Fibroblast of skin of right biceps (primary cell): ENCODE data around the gene PTPRF.
"Not testable (repeated sequence)": the region's sequence is repeated elsewhere in the genome, so short reads cannot be mapped to it uniquely, and the experiment has no call there.

Experiments
- DNase-seq: peaks from one replicate; pipeline ENCODE4 v3.0.0-alpha.2; 2013

The PTPRF gene

GRCh38 chr1:43638381-43638780, 107.7 kb downstream of the PTPRF start:
- not testable (repeated sequence) for DNase-seq

- DNase-seq: no peak
Observed at GRCh38 chr1:43639976-43640794, 109.5 kb downstream of the PTPRF start.

DNA sequence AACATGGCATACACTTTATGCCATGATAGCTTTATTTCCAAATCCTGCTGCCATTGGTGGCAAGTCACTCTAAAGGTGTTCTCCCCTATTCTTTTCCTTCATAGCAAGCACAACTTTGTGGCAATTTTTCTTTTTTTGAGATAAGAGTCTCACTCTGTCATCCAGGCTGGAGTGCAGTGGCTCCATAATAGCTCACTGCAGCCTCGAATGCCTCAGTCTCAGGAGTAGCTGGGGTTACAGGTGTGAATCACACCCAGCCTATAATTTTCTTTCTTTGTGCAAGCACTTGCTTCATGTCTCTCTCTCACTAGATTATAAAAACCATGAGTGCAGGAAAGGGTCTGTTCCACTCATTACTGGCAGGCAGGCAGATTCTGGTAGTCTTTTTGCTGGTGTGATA, 113.9 kb downstream of the PTPRF start:
- no peak for DNase-seq

DNA sequence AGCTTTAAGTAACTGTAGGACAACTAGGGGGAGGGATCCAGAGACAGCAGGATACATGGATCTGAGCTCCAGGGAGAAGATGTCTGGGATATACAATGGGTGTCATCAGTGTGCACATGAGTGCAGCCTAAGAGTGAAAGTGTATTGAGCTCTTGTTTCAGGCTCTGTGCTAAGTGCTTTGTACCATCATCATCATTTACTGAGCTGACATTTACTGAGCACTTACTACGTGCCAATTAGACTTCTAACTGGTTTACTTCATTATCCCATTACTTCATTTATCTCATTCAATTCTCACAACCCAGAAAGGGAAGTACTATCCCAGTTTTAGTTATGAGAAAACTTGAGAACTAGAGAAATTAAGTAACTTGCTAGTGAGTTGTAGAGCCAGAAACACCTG, 114.8 kb downstream of the PTPRF start:
- no peak for DNase-seq

GRCh38 chr1:43647331-43647730, 116.6 kb downstream of the PTPRF start:
- not testable (repeated sequence) for DNase-seq

DNA sequence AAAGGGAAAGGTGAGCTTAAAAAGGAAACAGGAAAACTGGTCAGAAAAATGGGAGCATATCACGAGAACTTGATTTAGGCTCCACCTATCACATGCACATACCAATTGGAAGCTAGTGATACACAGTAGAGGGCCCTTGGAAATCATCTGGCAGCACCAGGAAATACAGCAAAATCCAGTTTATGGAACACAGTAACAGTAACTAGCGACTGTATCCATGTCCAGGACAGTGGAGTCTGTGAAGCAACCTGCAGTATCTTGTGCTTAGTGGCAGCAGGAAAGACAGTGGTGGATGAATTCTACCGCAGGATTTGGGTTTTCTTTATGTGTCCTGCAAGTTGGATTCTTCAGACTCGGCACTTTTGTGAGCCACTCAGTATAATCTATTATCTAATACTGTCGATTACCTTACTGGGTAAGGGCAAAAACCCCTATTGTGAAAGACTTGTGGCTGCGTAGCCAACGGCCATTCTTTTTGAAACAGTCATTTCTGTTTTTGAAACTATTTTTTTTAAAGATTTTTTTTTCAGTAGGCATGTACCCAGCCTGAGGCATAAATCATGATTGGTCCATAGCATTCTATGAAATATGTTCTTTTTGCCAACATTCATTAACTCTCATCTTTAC, 117.7 kb downstream of the PTPRF start:
- DNase-seq: no peak

- DNase-seq: no peak
Observed at GRCh38 chr1:43648876-43649477, 118.3 kb downstream of the PTPRF start.

DNA sequence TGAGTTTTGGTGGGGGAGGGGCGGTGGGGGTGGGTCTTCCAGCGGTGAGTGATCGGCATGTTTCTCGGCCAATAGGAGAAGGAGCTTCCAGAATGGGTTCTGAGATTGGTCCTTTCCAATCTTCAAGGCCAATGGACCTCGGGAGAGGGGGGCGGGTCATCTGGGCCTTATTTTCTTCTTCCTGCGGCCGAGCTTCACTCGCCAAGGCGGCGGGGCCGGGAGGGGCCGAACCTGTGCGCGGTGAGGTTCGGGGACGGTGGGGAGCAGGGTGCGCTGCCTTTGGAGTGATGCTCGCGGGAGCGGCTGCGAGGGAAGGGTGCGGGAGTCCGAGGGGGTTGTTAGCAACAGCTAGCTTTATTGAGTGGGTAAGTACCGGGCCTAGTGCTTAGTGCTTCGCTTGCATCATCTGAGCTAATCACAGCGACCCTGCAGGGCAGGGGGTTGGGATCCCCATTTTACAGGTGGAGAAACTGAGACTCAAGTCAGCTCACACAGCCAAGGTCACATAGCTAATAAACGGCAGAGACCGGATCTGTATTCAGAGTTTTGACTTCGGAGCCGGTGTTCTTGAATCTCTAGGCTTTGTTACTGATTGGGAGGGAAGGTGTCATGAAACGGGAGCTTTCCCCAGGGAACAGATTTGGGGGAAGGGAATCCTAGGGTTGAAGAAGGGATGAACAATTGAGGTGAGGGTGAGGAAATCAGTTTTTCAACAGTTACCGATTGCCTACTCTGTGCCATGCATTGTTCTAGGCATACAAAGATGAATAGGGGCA, 119.8 kb downstream of the PTPRF start:
- DNase-seq: peak; percentile 99

DNA sequence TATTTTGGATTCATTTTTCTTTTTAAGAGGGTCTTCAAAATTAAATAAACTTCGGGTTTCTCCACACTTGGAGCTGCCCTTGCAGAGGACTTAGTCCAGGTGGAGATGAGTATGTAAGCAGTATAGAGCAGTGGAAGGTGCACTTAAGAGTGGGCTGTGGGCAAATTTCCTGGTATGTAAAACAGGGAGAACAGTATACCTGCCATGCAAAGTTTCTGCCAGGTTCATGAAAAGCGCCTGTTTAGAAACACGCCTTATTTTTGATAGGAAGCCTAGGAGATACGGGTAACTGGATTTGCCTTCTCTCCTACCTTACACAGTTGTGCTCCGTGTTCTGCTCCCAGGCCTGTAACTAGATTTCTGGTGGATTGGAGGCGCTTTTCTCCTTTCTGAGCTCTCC, 120.5 kb downstream of the PTPRF start:
- DNase-seq: no peak

DNA sequence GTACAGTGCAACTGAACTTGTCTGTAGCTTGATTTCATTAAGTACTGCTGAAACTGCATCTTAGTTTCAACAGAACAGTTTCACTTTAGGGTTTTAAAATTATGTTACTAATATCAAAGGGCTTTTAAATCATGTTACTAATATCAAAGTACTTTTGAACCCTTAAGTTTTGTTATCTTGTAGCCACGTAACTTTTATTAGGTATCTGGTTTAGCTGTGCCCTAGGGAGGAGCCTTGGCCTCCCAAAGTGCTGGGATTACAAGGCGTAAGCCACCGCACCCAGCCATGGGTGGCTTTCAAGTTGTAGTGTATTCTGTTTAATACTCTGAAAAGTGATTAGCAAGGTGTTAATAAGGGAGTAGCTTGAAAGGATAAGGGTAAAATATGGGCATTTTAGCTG, 121.2 kb downstream of the PTPRF start:
- DNase-seq: no peak

DNA sequence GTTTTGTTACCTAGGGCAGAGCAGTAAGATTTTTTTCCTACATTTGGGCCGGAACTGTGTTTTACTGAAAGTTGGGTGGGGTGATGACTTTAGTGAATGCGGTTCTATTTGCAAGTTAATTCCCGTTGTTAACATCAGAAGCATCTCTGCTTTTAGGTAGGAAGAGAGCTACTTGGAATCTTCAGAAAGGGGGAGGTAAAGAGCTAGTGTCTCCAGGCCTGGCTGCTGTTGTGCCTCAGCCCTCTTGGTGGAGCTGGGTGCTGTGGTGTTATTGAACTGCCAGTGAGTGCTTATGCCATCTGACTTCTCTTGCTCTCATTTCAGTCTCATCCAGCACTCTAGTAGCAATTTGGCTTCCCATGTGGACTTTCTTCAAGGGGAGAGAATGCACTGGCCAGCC, 122.7 kb downstream of the PTPRF start:
- peak; percentile 29 for DNase-seq

- DNase-seq: no peak
Observed at GRCh38 chr1:43653893-43654292, 123.2 kb downstream of the PTPRF start.

- no peak for DNase-seq
Observed at GRCh38 chr1:43655953-43656352, 125.3 kb downstream of the PTPRF start.

- DNase-seq: no peak
Observed at GRCh38 chr1:43659212-43660166, 128.8 kb downstream of the PTPRF start.

DNA sequence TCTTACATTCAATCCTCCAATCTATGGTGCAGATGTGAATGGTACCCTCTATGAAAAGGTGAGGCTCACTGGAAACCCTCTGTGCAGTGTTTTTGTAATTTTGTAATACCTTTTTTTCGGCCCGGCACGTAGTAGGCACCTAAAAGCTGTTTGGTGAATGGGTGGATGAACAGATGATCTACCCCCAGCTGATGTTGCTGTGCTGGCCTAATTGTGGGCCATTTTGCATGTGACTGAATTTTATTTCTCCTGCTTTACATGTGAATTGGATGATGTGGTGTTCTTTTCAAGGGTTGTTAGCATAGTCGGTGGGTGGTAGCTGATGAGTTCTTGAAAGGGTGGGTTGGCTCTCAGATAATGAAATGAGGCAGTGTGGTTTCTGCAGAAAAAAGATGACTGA, 129.7 kb downstream of the PTPRF start:
- no peak for DNase-seq

DNA sequence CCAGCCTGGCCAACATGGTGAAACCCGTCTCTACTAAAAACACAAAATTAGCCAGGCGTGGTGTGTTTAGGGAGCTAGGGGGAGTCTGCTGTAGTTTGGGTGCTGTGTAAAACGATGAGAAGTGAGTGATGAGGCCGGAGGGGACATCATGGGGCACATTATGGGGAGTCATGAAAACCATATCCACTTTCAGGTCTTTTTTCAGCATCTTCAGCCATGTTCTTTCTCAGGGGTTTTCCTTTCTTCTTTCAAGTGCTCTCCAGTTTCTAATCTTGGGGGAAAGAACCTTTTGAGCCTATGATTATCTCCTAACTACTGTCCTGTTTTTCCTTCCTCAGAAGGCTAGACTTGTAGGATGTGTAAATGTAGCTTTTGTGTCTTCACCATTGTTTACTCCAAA, 133.7 kb downstream of the PTPRF start:
- DNase-seq: no peak

DNA sequence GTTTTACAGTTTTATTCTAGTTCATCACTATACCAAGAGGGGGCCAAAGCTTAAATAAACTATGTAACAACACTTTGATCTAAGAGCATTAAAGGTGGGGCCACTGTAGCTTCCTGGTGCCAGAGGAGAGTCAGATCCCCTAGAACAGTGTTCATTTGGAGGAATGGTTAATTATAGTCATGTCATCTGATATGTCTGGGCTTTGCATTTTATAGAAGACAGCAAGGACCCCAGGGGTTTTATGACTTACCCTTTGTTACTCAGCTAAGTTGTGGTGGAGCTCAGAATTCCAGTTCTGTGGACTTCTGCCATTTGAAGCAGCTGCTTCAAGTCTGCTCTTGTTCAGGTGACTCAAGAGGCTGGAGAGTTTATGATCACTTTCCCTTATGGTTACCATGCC, 135.9 kb downstream of the PTPRF start:
- DNase-seq: no peak

- DNase-seq: peak; percentile 31
Observed at GRCh38 chr1:43668956-43669355, 138.3 kb downstream of the PTPRF start.

GRCh38 chr1:43669878-43670277, 139.2 kb downstream of the PTPRF start:
- DNase-seq: no peak

- no peak for DNase-seq
Observed at GRCh38 chr1:43671193-43671592, 140.5 kb downstream of the PTPRF start.

DNA sequence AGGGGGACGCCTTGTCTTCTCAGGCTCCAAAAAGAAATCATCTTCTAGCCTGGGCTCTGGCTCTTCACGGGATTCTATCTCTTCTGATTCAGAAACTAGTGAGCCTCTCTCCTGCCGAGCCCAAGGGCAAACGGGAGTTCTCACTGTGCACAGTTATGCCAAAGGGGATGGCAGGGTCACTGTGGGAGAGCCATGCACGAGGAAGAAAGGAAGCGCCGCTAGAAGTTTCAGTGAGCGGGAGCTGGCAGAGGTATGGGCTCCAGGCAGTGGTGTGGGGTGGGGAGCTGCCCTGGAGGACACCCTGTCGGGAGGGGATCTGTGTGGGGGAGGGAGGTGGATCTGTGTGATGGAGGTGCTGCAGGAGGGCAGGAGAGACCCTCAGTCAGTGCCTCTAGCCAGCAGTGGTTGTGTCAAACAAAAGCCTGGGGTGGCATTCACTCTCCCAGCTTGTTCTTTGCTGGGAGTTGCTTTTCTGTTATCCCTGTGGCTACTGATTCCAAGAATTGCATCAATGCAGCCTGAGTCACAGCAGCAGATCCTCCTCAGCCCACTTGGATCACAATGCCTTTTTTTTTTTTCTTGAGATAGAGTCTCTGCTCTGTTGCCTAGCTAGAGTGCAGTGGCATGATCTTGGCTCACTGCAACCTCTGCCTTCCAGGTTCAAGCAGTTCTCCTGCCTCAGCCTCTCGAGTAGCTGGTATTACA, 141.1 kb downstream of the PTPRF start:
- DNase-seq: peak; percentile 49

- no peak for DNase-seq
Observed at GRCh38 chr1:43673261-43673660, 142.6 kb downstream of the PTPRF start.
